Inferior parietal cortex (tissue), 1 donor: ENCODE measurements around the gene CADM1.

Source experiments
- DNase-seq: peaks from one replicate; pipeline ENCODE4 v3.0.0-alpha.2; 2016; ENCODE audit errors: extremely low spot score

The CADM1 gene

DNA sequence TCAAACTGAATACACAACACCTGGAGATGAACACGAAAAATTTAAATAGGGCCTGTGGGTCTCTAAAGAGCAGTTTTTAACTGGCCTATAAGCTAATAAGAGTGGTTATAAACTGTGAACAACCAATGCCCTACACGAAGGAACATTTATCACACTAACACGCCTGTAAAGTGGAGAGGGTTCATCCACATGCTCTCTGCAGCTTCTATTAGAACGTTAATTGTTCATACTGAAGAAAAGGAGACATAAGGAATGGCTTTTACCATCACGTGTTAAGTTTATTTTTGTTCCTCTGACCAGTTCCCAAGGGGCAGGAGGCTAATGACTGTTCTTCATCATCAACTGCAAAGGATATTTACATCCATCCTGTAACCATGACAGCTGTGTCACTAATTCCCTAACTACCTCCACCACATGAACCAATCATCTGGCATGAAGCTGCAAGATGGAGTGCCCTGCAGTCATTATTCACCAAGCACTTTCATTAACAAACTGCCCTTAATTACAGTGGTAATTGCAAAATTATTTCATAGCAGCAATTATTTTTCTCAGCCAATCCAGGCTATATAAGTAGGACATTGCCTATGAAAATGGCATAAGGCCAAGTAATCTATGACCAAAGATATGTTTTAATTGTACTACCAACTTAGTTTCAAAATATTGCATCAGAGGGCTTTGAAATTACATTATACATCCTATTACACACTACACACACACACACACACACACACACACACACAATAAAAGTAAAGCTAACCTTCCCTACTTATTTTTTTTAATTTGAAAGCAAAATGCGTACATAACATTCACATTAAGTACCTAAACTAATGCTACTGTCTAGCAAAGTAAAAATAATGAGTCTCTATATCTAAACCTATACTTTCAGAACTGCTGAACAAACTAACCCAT is 186.7 kb downstream of the CADM1 start:
- no peak for DNase-seq

- no peak for DNase-seq
Measured at GRCh38 chr11:115316696-115317095, 187.5 kb downstream of the CADM1 start.

GRCh38 chr11:115314330-115314920 is 189.8 kb downstream of the CADM1 start:
- no peak for DNase-seq

DNA sequence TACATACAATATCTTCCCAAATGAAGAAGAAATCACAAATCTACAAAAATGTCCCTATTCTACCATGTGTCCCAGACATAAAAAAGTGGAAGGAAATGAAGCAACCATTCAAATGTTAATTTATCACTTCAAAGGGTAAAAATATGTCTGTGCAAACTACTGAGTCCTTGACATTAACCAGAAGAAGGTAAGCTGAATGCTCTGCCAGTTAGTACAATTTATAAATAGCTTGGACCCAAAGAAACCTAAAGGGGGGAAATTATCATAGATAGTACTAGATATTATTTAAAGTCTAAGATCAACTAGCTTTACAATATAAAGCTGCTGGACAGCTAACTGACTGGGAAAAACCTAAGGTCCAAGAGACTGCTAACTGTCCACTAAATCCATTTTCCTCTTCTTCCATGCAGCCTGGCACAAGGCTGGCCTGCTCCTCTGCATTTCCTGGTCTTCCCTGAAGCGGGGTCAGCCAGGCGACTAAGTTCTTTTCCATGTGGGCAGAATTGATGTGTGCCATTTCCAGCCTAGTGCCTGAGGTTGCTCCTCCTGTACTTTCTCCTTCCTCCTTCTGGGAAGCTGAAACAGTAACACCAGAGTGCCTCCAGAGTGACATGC is 190.9 kb downstream of the CADM1 start:
- DNase-seq = no peak

GRCh38 chr11:115311949-115312348 is 192.3 kb downstream of the CADM1 start:
- DNase-seq = no peak

DNA sequence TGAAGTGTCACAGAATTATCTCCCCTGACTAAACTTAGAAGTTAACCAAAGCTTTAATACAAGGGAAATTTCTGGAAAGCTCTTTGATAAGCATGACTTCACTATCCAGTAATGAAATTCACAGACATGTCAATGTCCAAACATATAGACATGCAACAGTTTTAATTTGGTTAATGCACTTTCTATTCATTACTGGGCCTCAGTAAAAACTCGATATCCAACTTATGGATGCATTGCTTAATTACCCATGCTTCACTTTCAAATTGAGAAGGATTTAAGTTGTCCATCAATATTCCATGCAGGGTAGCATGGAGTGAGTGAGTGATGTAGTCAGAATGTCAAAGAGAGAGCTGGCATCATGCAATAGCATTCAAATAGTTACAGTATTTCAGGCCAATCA is 197.5 kb downstream of the CADM1 start:
- no peak for DNase-seq

GRCh38 chr11:115304774-115305472 is 199.3 kb downstream of the CADM1 start:
- no peak for DNase-seq

DNA sequence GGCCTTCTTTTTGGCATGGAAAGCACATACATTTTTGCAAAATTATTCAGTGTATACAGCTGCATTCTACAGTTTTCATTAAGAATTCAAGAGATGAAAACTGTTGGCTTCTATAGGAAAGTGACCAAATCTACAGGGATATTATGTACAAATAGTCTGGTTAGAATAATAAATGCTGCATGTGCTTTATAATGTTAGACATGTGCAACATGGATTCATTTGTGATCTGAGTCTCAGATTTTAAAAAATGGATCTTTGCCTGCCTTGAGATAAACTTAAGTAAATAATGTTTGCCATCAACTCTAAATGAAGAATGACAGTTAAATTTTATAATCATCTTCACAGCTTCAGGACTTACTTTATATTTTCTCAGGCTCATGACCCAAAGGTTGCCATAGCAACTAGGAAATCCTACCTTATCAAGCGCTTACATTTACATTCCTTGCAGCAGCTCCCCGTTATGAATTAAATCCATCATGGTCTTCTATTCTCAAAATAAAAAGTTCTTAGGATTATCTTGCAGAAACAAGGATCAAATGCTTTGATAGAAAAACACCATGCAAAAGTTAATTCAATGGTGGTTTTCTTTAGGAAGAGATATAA is 200.2 kb downstream of the CADM1 start:
- DNase-seq = no peak

DNA sequence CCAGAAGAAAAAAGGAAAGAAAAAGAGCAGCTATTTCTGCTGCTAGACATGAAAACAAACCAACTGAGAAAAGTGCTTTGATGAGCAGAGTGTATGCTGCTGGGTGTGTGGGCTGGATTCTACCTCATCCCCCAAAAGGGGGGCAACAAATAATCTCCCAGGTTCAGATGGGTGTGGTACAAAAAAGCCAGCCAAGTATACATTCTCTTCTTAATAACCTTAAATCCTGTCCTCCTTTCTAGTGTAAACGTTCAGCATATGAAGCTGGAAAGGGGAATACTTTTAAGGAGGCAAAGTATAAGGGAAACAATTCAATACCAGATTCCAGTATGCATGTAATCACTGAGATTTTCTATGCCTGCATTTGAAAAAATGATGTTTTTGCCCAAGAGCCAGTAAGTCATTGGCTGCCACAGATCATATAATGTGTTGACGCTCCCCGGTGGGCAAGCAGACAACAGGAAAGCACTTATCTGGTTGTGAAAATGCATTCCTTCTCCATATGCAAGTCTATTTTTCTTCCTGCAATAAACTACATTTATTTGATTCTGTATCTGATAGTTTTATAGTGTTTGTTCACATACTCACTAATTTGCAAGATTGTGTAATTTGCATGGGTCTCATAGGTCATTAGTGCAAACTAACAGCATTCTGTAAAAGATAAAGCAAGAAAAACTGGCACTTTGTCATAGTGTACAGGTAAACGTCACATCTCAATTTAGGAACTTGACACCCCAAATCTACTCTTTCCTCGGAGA is 201.1 kb downstream of the CADM1 start:
- DNase-seq = no peak

DNA sequence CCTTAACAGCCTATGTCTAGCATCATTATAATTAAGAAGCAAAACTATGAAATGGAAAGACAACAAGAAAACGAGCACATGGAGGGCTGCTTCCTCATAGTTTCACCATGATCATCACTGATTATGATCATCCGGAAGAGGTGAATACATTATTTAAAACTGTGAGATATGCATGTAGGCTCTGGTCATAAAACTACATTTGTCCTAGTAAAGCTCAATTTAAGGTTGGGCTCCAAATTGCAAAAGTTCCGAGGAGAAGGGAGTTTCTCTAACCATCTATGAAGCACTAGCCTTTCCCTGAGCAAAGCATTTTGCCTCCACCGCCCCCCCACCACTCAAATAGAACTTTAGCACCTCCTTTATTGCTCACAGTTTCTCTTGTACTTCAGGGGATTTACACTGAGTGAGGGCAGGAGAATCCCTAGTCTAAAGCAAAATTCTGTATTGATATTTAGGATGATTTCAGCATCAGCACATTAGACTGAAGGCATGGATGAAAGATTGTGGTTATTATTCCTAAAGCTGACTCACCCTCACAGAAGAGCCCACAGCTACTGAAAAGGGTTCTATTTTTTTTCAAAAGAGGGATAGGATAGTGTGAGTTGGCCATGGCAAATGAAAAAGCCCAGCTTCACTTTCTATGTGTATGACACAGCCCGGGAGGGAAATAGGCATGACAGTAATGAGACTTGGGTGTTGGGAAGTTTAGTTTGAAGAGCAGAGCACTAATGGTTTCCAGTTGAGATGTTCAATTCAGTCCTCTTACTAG is 203.4 kb downstream of the CADM1 start:
- no peak for DNase-seq

DNA sequence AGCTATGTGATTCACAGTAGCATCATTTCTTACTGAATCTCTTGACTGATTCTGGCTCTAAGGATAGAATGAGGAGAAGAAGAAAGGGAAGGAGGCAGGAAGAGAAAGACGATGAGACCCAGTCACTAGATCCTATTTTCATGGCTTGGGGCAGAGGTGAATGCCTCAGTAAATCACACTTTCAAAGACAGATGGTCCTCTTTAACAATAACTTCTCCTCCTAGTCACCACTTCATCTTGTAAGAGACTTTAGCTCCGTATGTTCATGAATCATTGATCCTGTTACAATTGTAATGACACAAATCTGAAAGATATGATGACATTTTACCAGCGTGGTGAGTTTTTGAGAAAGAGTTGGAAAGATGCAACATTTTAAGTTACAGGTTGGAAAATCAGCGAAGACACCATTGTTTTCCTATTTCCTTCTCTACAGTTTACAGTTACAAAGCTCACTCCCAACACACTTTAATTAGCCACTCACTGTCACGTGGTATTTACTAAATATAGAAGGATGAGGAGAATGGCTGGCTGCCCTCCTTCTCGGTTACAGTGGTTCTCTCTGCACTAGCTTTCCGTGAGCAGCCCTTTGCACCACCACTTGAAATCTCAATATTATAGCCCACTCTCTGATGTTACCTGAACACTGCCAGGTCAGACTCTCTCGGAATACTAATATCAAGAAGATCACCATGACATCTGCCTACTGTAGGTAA is 205.8 kb downstream of the CADM1 start:
- DNase-seq = no peak

DNA sequence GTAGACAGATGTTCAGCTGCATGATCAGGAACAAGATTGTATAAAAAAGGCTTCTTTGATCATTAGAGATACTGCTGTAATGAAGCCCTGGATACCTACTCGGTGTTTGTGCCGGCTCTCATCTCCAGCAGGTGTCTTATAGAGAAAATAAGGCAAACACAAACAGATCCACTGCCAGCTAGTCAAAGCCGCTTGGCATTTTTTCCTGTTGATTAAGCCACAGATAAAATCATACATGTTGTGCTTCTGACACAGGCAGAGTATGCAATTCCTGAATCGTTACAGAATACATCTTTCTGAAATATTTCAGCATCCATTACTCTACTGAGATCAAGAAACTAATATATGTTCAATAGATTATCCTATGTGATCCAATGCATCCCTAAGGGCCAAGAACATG is 206.9 kb downstream of the CADM1 start:
- DNase-seq = no peak

- DNase-seq = no peak
Measured at GRCh38 chr11:115291325-115291724, 212.9 kb downstream of the CADM1 start.

DNA sequence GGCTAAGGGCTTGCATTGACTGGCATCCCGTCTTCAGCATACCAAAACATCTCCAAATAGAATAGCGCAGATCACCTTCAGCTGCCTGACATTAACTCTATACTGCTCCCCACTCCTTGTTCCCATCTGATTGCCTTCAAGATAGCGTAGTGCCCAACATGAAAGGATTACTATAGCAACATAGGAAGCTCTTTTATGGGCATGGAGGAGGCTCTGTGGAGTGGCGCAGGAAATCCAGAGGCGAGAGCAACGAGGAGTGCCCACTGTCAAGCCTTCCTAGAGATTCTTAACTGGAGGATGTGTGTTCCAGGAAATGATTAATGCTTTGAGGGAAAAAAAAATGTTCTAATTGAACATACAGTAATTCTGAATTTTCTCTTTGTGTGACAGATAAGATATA is 213.3 kb downstream of the CADM1 start:
- no peak for DNase-seq

GRCh38 chr11:115290479-115290878 is 213.7 kb downstream of the CADM1 start:
- no peak for DNase-seq

DNA sequence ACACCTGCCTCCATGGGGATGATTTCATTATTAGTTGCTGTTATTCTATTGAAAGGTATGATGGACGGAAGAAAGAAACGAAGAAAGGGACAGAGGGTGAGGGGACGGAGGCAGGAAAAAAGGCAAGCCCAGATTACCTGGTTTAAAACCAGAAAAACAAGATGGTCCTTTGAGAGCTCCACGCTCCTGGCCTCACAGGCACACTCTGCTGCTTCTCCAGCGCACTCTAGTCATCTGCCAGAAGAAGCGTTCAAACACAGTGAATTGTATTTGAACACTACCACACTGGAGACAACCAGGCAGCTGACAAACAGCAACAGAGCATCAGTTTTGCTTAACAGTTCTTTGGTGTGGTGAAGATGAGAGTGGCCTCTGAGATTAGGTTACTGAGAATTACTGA is 216.9 kb downstream of the CADM1 start:
- no peak for DNase-seq

DNA sequence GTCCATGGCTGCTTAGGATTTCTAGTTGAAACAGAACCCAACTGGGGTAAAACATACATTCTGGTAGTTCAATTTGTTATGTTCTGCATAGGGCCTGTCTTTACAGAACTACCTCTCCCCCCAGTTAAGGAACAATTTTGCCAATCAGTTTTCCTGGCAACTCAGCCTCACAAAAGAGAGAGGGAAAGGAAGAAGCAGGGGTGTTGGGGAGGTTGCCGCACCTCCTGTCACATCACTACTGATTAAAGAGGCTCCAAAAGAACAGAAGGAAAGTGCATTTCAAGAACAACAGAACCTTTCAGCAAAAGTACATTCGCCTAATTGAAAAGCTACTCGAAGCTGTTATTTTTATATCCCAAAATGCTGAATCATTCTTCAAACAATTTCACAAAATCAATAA is 217.6 kb downstream of the CADM1 start:
- no peak for DNase-seq

GRCh38 chr11:115284773-115285172 is 219.4 kb downstream of the CADM1 start:
- DNase-seq = no peak

GRCh38 chr11:115282923-115283322 is 221.3 kb downstream of the CADM1 start:
- DNase-seq = no peak

DNA sequence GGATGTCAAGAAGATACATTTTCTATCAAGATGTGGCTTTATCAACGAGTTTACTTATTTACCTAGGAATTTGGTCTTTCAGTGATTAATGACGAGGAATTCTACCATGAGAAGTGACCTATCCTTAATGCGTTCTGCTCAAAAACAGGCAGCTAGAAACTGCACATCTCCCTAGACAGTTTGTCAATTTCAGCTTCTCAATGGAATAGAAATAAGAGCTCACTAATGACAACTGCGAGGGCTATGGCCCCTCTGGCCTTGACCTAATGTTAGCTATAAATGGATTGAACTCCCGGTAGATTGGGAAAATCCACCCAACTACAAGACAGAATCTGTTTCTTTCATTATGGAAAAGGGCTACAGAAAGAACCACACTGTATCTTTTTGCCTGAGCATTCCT is 223.4 kb downstream of the CADM1 start:
- DNase-seq = no peak
